Activated gamma-delta T cell (primary cell): ENCODE measurements around the gene KCTD10.

Source experiments
- DNase-seq: peaks from one replicate; lab custom pipeline; 2025; lab: John Stamatoyannopoulos, UW

The KCTD10 gene

GRCh38 chr12:109494348-109494881, 17.3 kb upstream of the KCTD10 start:
- no peak for DNase-seq

DNA sequence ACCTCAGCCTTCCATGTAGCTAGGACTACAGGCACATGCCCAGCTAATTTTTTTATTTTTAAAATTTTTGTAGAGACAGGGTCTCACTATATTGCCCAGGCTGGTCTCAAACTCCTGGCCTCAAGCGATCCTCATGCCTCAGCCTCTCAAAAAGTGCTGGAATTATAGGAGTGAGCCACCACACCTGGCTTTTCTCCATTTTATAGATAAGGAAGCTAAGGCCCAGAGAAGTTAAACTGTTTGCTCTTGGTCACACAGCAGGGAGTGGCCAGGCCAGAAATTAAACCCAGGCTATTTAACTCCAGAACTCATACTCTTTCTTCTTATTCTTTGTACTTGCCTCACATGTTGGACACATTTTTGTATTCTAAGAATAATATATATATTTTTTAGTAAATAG, 16.8 kb upstream of the KCTD10 start:
- DNase-seq: no peak

DNA sequence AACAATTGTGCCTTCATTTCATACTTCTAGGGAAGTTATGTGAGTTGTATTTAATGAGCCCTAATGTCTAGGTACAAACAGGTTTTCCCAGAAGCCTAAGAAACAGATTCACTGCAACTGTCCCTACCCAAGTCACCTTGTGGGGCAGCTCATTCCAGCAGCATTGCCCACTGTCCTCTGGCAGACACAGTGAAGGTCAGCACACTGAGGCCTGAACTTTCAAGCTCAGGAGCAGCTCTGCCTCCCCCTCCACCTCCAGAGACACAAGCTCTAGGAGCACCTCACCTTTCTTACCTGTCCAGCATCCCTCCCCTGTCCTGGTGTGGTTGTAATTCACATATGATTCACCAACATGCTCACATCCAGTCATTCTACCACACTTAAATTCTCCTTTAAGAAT, 16.0 kb upstream of the KCTD10 start:
- DNase-seq: no peak

- no peak for DNase-seq
Observed at GRCh38 chr12:109492371-109492770, 15.3 kb upstream of the KCTD10 start.

GRCh38 chr12:109491671-109492070, 14.6 kb upstream of the KCTD10 start:
- no peak for DNase-seq

DNA sequence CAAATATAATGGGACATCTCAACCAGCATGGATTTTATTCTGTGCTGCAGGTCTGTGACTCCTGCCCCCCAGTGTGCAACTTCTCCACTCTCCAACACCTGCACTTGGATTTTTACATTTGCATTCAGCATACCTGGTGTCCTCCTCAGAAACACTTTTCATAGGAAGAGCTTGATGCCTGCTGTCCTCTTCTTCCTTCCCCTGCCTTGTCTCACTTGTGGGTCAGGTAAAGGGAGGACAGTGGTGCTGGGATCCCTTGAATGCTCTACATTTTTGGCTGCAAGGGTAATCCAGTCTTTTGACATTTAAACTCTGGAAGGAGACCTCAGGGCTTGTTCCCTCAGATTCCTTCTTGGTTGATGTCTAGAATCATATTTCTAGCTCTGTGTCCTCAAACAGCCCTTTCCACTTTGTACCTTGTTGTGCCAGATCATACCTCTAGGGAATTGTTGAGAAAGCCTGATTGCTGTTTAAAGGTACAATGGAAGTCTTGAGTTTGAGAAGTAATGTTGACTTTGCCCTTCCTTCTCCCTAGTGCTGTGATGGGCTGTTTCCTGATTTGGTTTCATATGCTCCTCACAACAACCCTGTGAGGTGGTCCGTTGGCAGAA, 13.0 kb upstream of the KCTD10 start:
- DNase-seq: no peak

DNA sequence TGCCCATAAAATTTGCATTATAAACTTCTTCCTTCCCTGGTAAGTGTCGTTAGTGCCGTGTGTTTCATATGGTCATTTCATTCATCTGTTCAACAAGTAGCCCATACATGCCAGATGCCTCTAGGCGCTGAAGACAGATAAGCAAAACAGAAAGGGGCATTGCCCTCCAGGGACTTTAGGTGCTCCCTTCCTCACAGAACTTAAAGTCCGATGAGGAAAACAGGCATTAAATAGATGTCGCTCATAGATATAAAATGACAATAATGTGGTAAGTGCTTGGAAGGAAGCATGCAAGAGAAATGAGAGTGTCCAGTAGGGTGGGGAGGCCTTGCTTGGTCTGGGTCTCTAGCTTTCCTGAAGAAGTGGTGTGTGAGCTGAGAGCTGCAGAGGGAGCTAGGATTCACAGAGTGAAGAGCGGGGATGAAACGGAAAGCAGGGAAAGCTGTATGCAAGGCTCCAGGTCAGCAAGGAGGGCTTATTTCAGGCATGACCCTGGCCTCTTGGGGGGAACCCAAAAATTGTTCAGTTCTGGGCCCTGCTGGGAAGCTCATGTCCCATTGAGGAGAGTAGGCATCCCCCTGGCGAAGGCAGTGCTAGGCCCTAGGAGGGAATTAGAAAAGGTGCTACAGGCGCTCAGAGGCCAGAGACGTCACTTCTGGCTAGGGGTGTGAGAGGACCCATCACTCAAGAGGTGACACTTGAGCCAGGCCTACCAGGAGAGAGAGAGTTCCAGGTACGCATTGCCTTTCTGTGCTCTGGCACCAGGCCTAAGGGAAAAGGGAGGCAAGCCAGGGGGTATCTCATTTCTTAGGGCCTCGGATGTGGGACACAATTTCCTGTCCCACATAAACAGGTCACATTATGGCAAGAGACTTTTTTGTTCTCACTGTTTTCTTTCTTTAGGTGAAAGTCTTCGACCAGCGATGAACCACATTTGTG, 12.2 kb upstream of the KCTD10 start:
- DNase-seq: no peak

- DNase-seq: no peak
Observed at GRCh38 chr12:109488051-109488665, 11.1 kb upstream of the KCTD10 start.

DNA sequence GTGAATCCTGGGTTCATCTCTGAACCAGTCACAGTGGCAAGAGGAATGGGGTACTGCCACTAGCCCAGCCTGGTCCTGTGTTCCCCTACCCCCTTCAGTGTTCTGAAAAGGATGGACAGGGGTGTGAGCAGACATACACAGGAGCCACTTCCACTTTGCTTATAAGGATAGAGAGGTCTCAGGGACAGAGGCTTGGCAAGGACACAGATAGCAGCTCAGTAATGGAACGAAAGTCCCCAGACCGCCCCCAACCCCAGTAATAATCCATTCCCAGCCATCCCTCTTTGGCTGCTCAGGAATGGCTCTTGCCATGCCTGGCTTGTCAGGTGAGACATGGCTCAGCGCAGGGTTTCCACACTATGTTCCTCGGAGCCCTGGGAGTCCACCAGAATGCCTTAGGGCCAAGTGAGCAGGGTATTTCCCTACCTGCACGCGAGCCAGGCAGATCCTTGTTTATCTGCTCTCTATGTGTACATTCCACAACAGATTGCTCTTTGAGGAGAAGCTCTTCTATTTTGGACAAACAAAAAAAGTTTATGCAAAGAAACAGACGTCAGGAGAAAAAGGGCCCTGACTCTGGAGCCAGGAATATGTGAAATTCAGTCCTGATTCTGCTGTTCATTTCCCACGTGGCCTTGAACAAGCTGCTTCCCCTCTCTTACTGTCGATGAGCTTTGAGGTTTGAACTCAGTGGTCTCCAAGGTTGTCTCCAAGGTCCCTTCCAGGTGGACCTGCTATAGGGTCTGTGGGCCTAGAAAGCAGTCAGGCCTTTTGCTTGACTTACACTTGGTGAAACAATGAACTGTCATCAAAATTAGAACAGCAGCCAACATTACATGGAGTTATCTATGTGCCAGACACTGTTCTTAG, 10.3 kb upstream of the KCTD10 start:
- DNase-seq: no peak

DNA sequence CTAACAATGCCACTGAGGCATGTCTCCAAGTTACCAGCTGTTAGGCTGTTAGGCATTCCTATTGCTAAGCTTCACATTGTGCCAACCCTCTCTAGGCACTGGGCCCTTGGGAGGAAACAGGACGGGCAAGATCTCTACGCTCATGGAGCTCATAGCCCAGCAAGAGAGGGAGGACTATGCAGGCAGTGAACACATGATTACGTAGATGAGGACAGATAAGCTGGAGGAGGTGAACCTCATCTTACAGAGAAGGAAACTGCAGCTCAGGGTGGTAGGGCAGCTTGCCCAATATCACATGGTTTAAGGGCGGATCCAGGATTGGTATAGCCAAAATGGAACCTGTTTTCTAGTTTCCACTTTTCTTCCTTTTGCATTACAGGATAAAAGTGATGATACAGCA, 8.1 kb upstream of the KCTD10 start:
- no peak for DNase-seq

GRCh38 chr12:109483346-109483745, 6.2 kb upstream of the KCTD10 start:
- DNase-seq: no peak

GRCh38 chr12:109482894-109483293, 5.8 kb upstream of the KCTD10 start:
- no peak for DNase-seq

DNA sequence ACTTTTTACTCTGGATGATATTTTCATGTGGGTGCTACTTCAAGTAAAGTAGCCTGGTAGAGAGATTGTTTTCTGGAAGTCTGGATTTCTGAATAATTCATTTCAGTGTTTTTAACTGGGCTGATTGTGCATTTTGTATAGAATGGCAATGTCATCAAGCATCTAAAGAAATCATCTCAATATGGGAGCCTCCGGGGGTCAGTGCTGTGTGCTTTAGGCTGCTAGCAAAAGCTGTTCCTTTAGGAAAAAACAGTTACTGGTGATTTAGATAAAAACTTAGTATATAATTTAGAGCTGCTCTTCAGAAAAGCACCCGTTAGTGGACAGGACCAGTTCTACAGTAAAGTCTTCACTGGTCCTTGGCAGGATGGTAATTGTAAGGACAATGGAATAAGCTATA, 5.4 kb upstream of the KCTD10 start:
- DNase-seq: no peak

DNA sequence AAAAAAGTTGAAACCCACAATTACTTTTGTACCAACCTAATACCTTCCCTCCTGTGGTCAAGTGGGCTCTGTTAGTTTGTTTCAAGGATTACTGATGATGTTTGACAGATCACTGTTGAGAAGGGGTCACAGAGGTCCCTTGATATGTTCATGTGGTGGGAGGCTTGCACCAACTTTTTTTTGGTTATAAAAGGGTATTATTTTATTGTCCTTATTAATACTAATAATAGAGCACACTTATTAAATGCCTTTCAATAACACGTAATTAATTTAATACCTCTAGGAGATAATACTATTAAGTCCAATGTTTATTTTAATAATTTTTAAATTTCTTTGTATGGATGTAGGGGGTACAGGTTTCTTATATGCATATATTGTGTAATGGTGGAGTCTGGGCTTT, 4.8 kb upstream of the KCTD10 start:
- no peak for DNase-seq

GRCh38 chr12:109480356-109480755, 3.3 kb upstream of the KCTD10 start:
- no peak for DNase-seq

DNA sequence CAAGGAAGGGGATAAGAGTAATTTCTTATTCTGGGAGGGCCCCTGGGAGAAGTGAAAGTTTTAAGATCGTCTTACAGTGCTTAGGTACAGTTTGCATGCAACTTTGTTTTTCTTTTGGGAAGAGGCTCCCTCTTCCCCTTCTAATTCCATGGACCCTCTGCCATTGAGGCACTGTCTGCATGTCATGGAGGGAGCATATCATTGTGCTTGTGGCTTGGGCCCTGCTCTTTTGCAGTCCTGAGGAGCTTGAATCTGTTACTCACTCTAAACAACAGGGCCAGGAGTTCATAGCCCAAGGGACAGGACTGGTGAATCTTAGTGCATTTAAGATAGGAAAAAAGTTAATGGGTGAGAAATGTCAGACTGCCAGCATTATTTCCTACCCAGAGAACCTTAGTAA, 2.7 kb upstream of the KCTD10 start:
- no peak for DNase-seq

GRCh38 chr12:109477963-109478315, 839 bp upstream of the KCTD10 start:
- DNase-seq: no peak

GRCh38 chr12:109476807-109477184, 304 bp downstream of the KCTD10 start:
- DNase-seq: no peak

GRCh38 chr12:109475993-109476806, 900 bp downstream of the KCTD10 start:
- DNase-seq: no peak

GRCh38 chr12:109475121-109475520, 2.0 kb downstream of the KCTD10 start:
- no peak for DNase-seq
